Pericardium fibroblast (primary cell): ENCODE measurements around the gene A3GALT2. TPM values are rescaled to one million over a fixed set of nuclear protein-coding genes. Genes with fewer than 3 reads are reported as not detected.

Source experiments
- total RNA-seq: library from RNA; depleted of rRNA; stranded (reverse); fragments of >200 nt; gene quantifications from 2 replicates; pipeline ENCODE4 v1.2.3, GENCODE V29; 2015

The A3GALT2 gene
- total RNA-seq = not detected in 2 replicates

DNA sequence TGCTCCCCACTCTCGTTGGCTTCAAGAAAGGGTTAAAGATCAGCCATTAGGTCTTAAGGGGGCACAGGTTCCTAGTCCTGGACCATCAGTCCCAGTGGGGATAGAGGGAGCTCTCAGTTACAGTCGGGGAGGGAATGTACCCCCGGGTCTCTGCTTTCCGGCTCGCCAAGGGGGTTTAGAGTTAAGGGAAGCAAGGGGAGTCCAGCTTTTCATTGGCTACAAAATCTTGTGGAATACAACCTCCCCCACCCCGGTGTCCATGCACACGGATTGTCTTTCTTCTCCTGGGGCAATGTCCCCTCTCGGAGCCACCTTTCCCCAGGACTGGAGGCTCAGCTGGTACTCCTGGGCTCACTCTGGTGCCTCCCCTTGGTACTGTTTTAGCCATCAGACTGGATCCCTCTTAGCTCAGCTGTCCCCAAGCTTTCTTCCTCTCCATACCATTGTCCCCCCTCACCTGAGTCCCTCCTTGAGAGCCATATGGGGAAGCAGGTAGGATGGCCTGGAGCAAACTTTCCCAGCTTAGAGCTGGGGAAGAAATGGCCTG lies at the start of gene A3GALT2:
A3GALT2 (minus strand) TSS at position 480 of the 547 bp plus-strand sequence; CDS start at position 480, 0 bp downstream.

Other genes starting within 250 kb of the A3GALT2 start
- 6.5 and 9.4 TPM in 2 replicates for gene AZIN2, start 239.9 kb downstream of the A3GALT2 start, total RNA-seq
- gene TRIM62, start 139.1 kb downstream of the A3GALT2 start, total RNA-seq = 4.0 and 5.0 TPM in 2 replicates
- gene ZNF362, start 64.6 kb downstream of the A3GALT2 start, total RNA-seq = 21.5 and 27.0 TPM in 2 replicates
- gene PHC2, start 110.0 kb upstream of the A3GALT2 start, total RNA-seq = 86.8 and 123 TPM in 2 replicates
- gene ZSCAN20, start 151.5 kb upstream of the A3GALT2 start, total RNA-seq = 4.2 and 6.0 TPM in 2 replicates